Stomach (tissue), 9 donors: Measurements from ENCODE around the gene ALOX15B. TPM values are rescaled to one million over a fixed set of nuclear protein-coding genes. Genes with fewer than 3 reads are reported as not detected.
"Not testable (repeated sequence)": the region's sequence is repeated elsewhere in the genome, so short reads cannot be mapped to it uniquely, and the experiment has no call there.

Experiments
- DNase-seq, 2 donors: peaks; one replicate each; pipeline versions ENCODE4 v3.0.0 to v3.0.0-alpha.2; 2013 to 2019
- H3K27ac ChIP-seq, 5 donors: fragments of 200-600 bp in 4 of 5; sonication (generic) in 4 of 5; one replicate each; pipeline ENCODE4 v1.5.1; 2013 to 2019; ENCODE audit warnings: mild to moderate bottlenecking in 1 of 5, moderate library complexity in 1 of 5
- H3K27me3 ChIP-seq, 3 donors: fragments of 200-600 bp; sonication (generic); one replicate each; pipeline ENCODE4 v1.5.1; 2017 to 2019; ENCODE audit warnings: mixed run types in 1 of 3
- H3K36me3 ChIP-seq, 4 donors: fragments of 200-600 bp; sonication (generic); 1 replicate in 3 of 4; 2 replicates in 1 of 4; pipeline ENCODE4 v1.5.1; 2016 to 2019
- H3K4me1 ChIP-seq, 4 donors: fragments of 200-600 bp; sonication (generic); one replicate each; pipeline ENCODE4 v1.5.1; 2016 to 2019
- H3K4me3 ChIP-seq, 4 donors: fragments of 200-600 bp; sonication (generic) in 3 of 4; one replicate each; pipeline ENCODE4 v1.5.1; 2016 to 2019; ENCODE audit warnings: mild to moderate bottlenecking in 1 of 4
- H3K9me3 ChIP-seq, 4 donors: fragments of 200-600 bp; sonication (generic); one replicate each; pipeline ENCODE4 v1.5.1; 2016 to 2019
- EP300 ChIP-seq: sonication (generic); formaldehyde crosslinking; IDR thresholded peaks from one replicate; pipeline ENCODE4 v1.6.1; 2017; ENCODE audit warnings: antibody characterized with exemption
- POLR2A ChIP-seq, 4 donors: fragments of 450-650 bp; IDR thresholded peaks; one replicate each; pipeline ENCODE4 v1.6.1; 2016; ENCODE audit warnings: antibody characterized with exemption in 4 of 4, control low read depth in 2 of 4, mild to moderate bottlenecking in 1 of 4, moderate library complexity in 1 of 4
- POLR2AphosphoS5 ChIP-seq, 3 donors: sonication (generic); formaldehyde crosslinking; IDR thresholded peaks; one replicate each; pipeline ENCODE4 v1.6.1; 2016; ENCODE audit warnings: antibody characterized with exemption in 3 of 3
- WGBS, 5 donors: extraction: QIAGEN DNeasy Blood & Tissue Kit in 3 of 5; methylation state at CpG; one replicate each; pipeline versions ENCODE4 v1.1.5 to v1.1.7; 2013 to 2018; 5-methylcytosine and 5-hydroxymethylcytosine counted together
- intact Hi-C: fragments of 100-400 bp; cut with DNase I; formaldehyde crosslinking; loops from one replicate; pipeline ENCODE4 v1.15.1; 2023; ENCODE audit warnings: low total_unique reads
- polyA plus RNA-seq, 3 donors: library from polyadenylated mRNA; stranded (reverse); fragments of 200-250 nt; gene quantifications; one replicate each; pipeline ENCODE4 v1.2.3, GENCODE V29; 2013
- total RNA-seq, 5 donors: library from RNA; depleted of rRNA; stranded (reverse); fragments of >200 nt; gene quantifications; one replicate each; pipeline versions ENCODE4 v1.1.0 to v1.2.3, GENCODE V29; 2014 to 2016
- TF ChIP-seq, protein P1 (sequence below), 7 experiments: fragments of 450-650 bp in 4 of 7; fragments of 200-600 bp in 3 of 7; sonication (generic) in 3 of 7; IDR thresholded peaks; one replicate each; pipeline ENCODE4 v1.5.1; 2016 to 2019; ENCODE audit warnings: antibody characterized with exemption in 7 of 7, control low read depth in 2 of 7, mild to moderate bottlenecking in 1 of 7
- donor health status: healthy with polysubstance abuse.
- donor health status: Bipolar disorder and iron deficiency.
- donor health status: healthy.

ALOX15B gene
- total and polyA plus RNA-seq, 8 donors = 1.5 to 10.5 (median 2.9) TPM; not detected in 1

DNA sequence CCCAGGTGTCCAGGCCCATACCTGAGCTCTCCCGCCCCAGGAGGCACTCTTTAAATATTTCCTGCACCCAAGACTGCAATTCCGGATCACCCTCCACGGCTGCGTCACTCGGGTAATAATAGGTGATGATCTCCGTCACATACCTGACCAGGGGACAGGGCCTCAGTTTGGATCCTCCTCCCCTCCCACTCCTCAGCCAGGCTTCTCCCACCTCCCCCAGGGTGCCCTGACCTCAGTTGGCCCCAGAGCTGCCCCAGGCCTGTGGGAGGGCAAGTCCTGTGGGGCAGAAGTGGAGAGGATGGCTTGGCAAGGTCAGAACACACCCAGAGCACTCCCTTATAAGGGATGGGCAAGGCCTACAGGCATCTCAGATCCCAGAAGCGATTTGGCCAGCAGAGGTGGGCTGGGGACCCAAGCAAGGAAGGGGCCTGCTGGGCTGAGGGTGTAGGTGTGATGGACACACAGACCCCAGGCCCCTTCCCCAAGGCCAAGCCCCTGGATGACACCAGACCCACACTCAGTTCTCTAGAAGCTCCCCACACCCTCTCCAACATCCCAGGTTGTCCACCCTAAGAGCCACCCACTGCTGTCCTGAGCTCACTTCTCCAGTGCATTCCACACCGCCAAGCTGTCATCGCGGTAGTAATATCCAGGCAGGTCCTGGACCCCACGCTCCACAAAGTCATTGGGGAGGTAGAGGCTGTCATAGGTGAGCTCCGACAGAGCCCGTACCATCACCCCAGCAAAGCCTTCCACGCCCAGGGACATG is 36.9 kb downstream of the ALOX15B start:
- intact Hi-C loops = no loop called here
- no peak for DNase-seq
- Histone ChIP-seq H3K4me1 (peaks cover 35 to 42% (median 40%) of the 10 kb centered on the region in 4 donors), H3K27ac (no peak overlapping the region), H3K4me3 (no peak overlapping the region), H3K9me3 (no peaks in the 10 kb centered on the region), H3K27me3 (peaks cover 17 to 99% (median 90%) of the 10 kb centered on the region in 3 donors), H3K36me3 (no peaks in the 10 kb centered on the region)
- WGBS, 5 donors = 80 to 89% (median 88%) methylated on average over 13 to 14 of the region's 14 CpGs
- TF ChIP-seq POLR2A (IDR thresholded peaks at IDR 0.05) (no peak), EP300 (no peak), POLR2AphosphoS5 (IDR thresholded peaks at IDR 0.05) (no peak)
- TF ChIP-seq, protein P1, sequence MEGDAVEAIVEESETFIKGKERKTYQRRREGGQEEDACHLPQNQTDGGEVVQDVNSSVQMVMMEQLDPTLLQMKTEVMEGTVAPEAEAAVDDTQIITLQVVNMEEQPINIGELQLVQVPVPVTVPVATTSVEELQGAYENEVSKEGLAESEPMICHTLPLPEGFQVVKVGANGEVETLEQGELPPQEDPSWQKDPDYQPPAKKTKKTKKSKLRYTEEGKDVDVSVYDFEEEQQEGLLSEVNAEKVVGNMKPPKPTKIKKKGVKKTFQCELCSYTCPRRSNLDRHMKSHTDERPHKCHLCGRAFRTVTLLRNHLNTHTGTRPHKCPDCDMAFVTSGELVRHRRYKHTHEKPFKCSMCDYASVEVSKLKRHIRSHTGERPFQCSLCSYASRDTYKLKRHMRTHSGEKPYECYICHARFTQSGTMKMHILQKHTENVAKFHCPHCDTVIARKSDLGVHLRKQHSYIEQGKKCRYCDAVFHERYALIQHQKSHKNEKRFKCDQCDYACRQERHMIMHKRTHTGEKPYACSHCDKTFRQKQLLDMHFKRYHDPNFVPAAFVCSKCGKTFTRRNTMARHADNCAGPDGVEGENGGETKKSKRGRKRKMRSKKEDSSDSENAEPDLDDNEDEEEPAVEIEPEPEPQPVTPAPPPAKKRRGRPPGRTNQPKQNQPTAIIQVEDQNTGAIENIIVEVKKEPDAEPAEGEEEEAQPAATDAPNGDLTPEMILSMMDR (IDR thresholded peaks at IDR 0.05) = no peak

DNA sequence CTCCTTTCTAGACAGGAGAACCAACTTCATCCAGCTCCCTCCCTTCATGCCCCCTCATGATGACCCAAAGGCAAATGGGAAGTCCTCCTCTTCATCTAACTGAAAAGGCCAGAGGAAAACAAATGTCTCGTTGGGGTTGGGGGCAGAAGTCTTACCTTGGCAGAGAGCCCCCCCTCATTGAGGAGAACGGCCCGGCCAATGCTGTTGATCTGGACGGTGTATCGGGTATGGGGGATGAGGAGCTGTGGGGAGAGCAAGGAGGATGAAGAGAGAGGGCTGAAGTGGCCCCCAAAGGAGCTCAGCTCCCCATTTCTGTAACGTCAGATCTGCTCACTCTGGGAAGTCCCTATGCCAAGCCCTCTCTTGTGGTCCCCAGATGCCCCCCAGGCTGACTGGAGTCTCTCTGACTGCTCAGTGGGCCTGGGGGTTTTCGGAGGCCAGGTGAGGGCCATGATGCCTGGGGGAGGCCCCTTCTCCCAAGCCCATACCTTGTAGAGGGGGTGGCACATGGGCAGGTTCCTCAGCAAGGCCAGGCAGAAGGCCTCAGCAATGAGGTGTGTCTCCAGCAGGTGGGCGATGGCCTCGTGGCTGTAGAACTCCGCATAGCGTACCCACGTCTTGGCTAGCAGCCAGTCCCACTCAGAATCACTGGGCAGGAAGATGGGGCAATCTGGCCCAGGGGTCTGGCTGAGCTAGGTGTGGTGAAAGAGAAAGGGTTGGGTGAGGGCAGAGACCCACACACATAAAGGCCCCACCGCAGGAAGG is 37.8 kb downstream of the ALOX15B start:
- Histone ChIP-seq H3K9me3 (no peaks in the 10 kb centered on the region), H3K4me3 (no peak overlapping the region), H3K27ac (no peak overlapping the region), H3K4me1 (peaks cover 35 to 46% (median 42%) of the 10 kb centered on the region in 4 donors), H3K36me3 (no peaks in the 10 kb centered on the region), H3K27me3 (peaks cover 17 to 99% (median 91%) of the 10 kb centered on the region in 3 donors)
- WGBS, 5 donors = 74 to 82% (median 79%) methylated on average over 7 to 13 of the region's 13 CpGs
- intact Hi-C loops = no loop called here
- DNase-seq = no peak
- no peak for TF ChIP-seq EP300
- no peak for TF ChIP-seq POLR2AphosphoS5 (IDR thresholded peaks at IDR 0.05)
- TF ChIP-seq POLR2A (IDR thresholded peaks at IDR 0.05) = no peak
- TF ChIP-seq, protein P1 (IDR thresholded peaks at IDR 0.05) = no peak

DNA sequence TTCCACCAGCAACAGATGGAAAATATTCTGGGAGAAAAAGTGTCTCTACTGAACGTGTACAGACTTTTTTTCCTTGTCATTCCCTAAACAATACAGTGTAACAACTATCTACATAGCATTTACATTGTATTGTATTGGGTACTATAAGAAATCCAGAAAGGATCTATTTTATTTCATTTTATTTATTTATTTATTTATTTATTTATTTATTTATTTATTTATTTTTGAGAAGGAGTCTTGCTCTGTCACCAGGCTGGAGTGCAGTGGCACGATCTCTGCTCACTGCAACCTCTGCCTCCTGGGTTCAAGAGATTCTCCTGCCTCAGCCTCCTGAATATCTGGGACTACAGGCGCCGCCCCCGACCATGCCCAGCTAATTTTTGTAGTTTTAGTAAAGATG is 39.1 kb downstream of the ALOX15B start:
- intact Hi-C loops, H3K9me3 ChIP-seq, DNase-seq, H3K4me3 ChIP-seq, H3K36me3 ChIP-seq, H3K27ac ChIP-seq: not testable (repeated sequence)
- peaks cover 6 to 99% (median 80%) of the 10 kb centered on the region in 3 donors for H3K27me3 ChIP-seq
- 70 to 90% (median 82%) methylated on average over 4 to 5 of the region's 5 CpGs for WGBS, 5 donors
- peaks cover 27 to 36% (median 32%) of the 10 kb centered on the region in 4 donors for H3K4me1 ChIP-seq

DNA sequence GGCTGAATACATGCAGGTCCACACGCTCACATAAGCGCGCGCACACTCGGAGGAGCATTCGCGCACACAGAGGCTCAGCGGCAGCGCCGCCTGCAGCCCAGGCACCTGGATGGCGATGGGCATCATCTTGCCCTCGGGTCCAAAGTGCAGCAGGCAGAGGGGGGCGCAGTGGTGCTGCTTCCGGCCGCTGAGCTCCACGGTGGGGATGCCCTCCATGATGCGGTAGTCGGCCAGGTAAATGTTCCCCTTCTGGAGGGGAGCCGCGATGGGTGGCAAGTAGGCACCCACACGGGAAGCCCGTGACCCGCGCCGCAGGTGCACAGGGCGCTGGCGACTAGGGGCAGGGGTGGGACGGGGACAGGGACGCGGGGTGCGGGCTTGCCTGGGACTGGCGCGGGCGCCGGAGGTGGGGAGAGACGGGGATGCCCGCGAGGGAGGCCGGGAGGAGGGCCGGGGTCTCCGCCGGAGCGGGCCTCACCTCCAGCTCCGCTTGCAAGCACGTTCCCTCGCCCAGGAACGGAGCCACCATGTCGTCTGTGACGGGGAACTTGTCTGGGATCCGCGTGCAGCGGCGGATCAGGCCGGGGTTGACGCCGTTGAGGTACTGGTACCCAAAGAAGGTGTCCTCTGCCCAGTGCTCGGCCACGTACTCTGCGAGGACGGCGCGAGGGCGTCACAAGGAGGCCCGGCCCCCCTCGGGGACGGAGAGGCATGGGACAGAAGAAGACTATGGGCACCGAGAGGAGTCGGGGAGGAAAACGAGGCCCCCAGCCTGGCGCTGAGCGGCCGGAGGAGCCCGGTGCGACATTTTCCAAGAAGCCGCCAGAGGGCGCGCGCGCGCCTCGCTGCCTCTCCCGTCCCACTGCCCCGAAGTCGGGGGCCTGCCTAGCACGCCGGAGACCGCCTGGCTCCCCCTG is 40.7 kb downstream of the ALOX15B start:
- TF ChIP-seq, protein P1 (IDR thresholded peaks at IDR 0.05) = peak in 5 of 7 experiments; percentile 49 to 92 (median 83)
- TF ChIP-seq POLR2A (IDR thresholded peaks at IDR 0.05) = no peak
- DNase-seq = peak; percentile 75 to 91
- intact Hi-C loops = no loop called here
- H3K27ac ChIP-seq = peak overlapping the region in 3 of 5 donors; percentile 4 to 44 (median 44)
- WGBS, 5 donors = 1 to 4% (median 1%) methylated on average over 32 to 87 of the region's 87 CpGs
- H3K4me1 ChIP-seq = peaks cover 17 to 24% (median 20%) of the 10 kb centered on the region in 4 donors
- H3K27me3 ChIP-seq = peaks cover 0 to 99% (median 72%) of the 10 kb centered on the region in 3 donors
- H3K9me3 ChIP-seq = no peaks in the 10 kb centered on the region
- no peaks in the 10 kb centered on the region for H3K36me3 ChIP-seq
- peak overlapping the region; percentile 32 to 50 (median 40) for H3K4me3 ChIP-seq
